ENCODE results near the gene BCLAF3.

The BCLAF3 gene

GRCh38 chrX:19949340-19949739 lies 41.5 kb downstream of the BCLAF3 start:
- DNase-seq (ENCODE audit: extremely low read depth, low read depth), result no peak
- TF ChIP-seq, protein P1, sequence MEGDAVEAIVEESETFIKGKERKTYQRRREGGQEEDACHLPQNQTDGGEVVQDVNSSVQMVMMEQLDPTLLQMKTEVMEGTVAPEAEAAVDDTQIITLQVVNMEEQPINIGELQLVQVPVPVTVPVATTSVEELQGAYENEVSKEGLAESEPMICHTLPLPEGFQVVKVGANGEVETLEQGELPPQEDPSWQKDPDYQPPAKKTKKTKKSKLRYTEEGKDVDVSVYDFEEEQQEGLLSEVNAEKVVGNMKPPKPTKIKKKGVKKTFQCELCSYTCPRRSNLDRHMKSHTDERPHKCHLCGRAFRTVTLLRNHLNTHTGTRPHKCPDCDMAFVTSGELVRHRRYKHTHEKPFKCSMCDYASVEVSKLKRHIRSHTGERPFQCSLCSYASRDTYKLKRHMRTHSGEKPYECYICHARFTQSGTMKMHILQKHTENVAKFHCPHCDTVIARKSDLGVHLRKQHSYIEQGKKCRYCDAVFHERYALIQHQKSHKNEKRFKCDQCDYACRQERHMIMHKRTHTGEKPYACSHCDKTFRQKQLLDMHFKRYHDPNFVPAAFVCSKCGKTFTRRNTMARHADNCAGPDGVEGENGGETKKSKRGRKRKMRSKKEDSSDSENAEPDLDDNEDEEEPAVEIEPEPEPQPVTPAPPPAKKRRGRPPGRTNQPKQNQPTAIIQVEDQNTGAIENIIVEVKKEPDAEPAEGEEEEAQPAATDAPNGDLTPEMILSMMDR (IDR thresholded peaks at IDR 0.05; ENCODE audit: low read depth, low read length, missing control alignments), result no peak

GRCh38 chrX:19947612-19948011 lies 43.2 kb downstream of the BCLAF3 start:
- no peak for DNase-seq (ENCODE audit: extremely low read depth, low read depth)
- no peak overlapping the region for H3K4me3 ChIP-seq (replicated peaks; ENCODE audit: low read depth, low read length)
- TF ChIP-seq, protein P1 (IDR thresholded peaks at IDR 0.05; ENCODE audit: low read depth, low read length, missing control alignments), result no peak

More at GRCh38 chrX:19949340-19949739, 41.5 kb downstream of the BCLAF3 start:
- H3K4me3 ChIP-seq (replicated peaks; ENCODE audit: low read depth, low read length), result no peak overlapping the region
